ENCODE results near the gene PDGFRA. TPM values are rescaled to one million over a fixed set of nuclear protein-coding genes. Genes with fewer than 3 reads are reported as not detected.
"Not testable (repeated sequence)": the region's sequence is repeated elsewhere in the genome, so short reads cannot be mapped to it uniquely, and the experiment has no call there.

The PDGFRA gene
- total RNA-seq, 1 donor: 208 TPM

- H3K4me3 ChIP-seq (ENCODE audit: low read depth, low read length): no peak overlapping the region
- no peak for DNase-seq (ENCODE audit: low read depth)
- no peak for TF ChIP-seq CTCF (IDR thresholded peaks at IDR 0.05; ENCODE audit: insufficient read depth, low read depth, low read length)
Measured at GRCh38 chr4:54333657-54334056, 104.6 kb downstream of the PDGFRA start.

- not testable (repeated sequence) for DNase-seq (ENCODE audit: low read depth); H3K4me3 ChIP-seq (ENCODE audit: low read depth, low read length)
Measured at GRCh38 chr4:54334769-54335168, 105.7 kb downstream of the PDGFRA start.

GRCh38 chr4:54337009-54337408 lies 107.9 kb downstream of the PDGFRA start:
- no peak overlapping the region for H3K4me3 ChIP-seq (ENCODE audit: low read depth, low read length)
- DNase-seq (ENCODE audit: low read depth): no peak
- TF ChIP-seq CTCF (IDR thresholded peaks at IDR 0.05; ENCODE audit: insufficient read depth, low read depth, low read length): no peak

- H3K4me3 ChIP-seq (ENCODE audit: low read depth, low read length); DNase-seq (ENCODE audit: low read depth): not testable (repeated sequence)
Measured at GRCh38 chr4:54342067-54342466, 113.0 kb downstream of the PDGFRA start.

Other genes starting within 250 kb of the PDGFRA start
- gene CHIC2, start 164.7 kb upstream of the PDGFRA start, total RNA-seq: 59.3 and 74.3 TPM in 2 replicates
- gene GSX2, start 129.1 kb upstream of the PDGFRA start, total RNA-seq: under 0.01 TPM in 1 of 2 replicates, not detected in the other

Measured in fibroblast of villous mesenchyme (primary cell).